HCT116 (cell line): ENCODE results near the gene OR2J1. TPM values are rescaled to one million over a fixed set of nuclear protein-coding genes. Genes with fewer than 3 reads are reported as not detected.

Experiments
- ATAC-seq: fragments of 200-7000 bp; cut with Tn5 transposase; 2 replicates; pipeline ENCODE4 v1.9.1; 2020; ENCODE audit warnings: mild to moderate bottlenecking, moderate library complexity
- BruUV-seq: library from RNA; stranded (reverse); fragments of 400-500 nt; replicated peaks from 2 replicates; lab custom pipeline; 2021; lab: Mats Ljungman, UMichigan
- CTCF ChIA-PET: fragments of 300-600 bp; sonication (Branson Sonifier 250); formaldehyde crosslinking; loops from one replicate; lab custom pipeline; 2021; ENCODE audit warnings: antibody characterized with exemption; lab: Charles Lee
- POLR2A ChIA-PET: fragments of 300-600, 350-600 bp; sonication (Branson Sonifier 250); formaldehyde crosslinking; loops from one replicate; lab custom pipeline; 2021; ENCODE audit warnings: antibody characterized with exemption; lab: Charles Lee
- RAD21 ChIA-PET, 2 experiments: fragments of 300-600 bp; sonication (Branson Sonifier 250); formaldehyde crosslinking; loops; one replicate each; lab custom pipeline; 2023; ENCODE audit warnings: low total read pairs in 2 of 2; ENCODE audit not compliant: uncharacterized antibody in 2 of 2, unreplicated experiment in 2 of 2, low non-redundant PET in 1 of 2; lab: Charles Lee
- DNase-seq: peaks from one replicate; pipeline ENCODE4 v3.0.0-alpha.2; 2010; ENCODE audit warnings: low read depth, low spot score
- H2AFZ ChIP-seq: fragments of 200-600 bp; shearing (Covaris generic), sonication (generic); 2 replicates; pipeline ENCODE4 v1.6.1; 2017; ENCODE audit warnings: low read depth, mixed run types, mixed read lengths, antibody characterized with exemption, low read length; ENCODE audit not compliant: poor library complexity, severe bottlenecking
- H3K27ac ChIP-seq: 2 replicates; pipeline ENCODE4 v1.5.1; 2012; ENCODE audit warnings: low read depth, low read length
- H3K27me3 ChIP-seq: fragments of 200-600 bp; sonication (generic); 2 replicates; pipeline ENCODE4 v1.6.1; 2016; ENCODE audit warnings: mixed run types, low read length, mixed read lengths; ENCODE audit not compliant: insufficient read depth
- H3K36me3 ChIP-seq, 2 experiments: fragments of 200-500 bp in 1 of 2; fragments of 200-600 bp in 1 of 2; sonication (Bioruptor generic) in 1 of 2; sonication (generic) in 1 of 2; 2 replicates each; pipeline versions ENCODE4 v1.5.1 to v1.6.1; 2014 to 2016; ENCODE audit warnings: low read length in 2 of 2, inconsistent platforms in 1 of 2, mixed read lengths in 1 of 2, mixed run types in 1 of 2; ENCODE audit not compliant: insufficient read depth in 2 of 2, control insufficient read depth in 1 of 2
- H3K4me1 ChIP-seq, 2 experiments: fragments of 200-600 bp in 1 of 2; sonication (generic) in 1 of 2; 2 replicates each; pipeline versions ENCODE4 v1.5.1 to v1.6.1; 2012 to 2017; ENCODE audit warnings: low read length in 2 of 2, inconsistent platforms in 1 of 2, mild to moderate bottlenecking in 1 of 2, mixed read lengths in 1 of 2, mixed run types in 1 of 2, moderate library complexity in 1 of 2; ENCODE audit not compliant: insufficient read depth in 2 of 2, control insufficient read depth in 1 of 2
- H3K4me2 ChIP-seq: fragments of 200-600 bp; sonication (generic); 2 replicates; pipeline ENCODE4 v1.6.1; 2017; ENCODE audit warnings: mixed run types, low read length, mixed read lengths
- H3K4me3 ChIP-seq, 2 experiments: fragments of 200-600 bp in 1 of 2; sonication (generic) in 1 of 2; replicated peaks in 1 of 2; 2 replicates each; pipeline ENCODE4 v1.5.1; 2011 to 2016; ENCODE audit warnings: low read length in 2 of 2, control low read depth in 1 of 2, low read depth in 1 of 2, mild to moderate bottlenecking in 1 of 2, mixed read lengths in 1 of 2, mixed run types in 1 of 2
- H3K79me2 ChIP-seq: fragments of 200-600 bp; sonication (generic); 2 replicates; pipeline ENCODE4 v1.6.1; 2017; ENCODE audit warnings: mild to moderate bottlenecking, mixed run types, low read length, moderate library complexity, mixed read lengths; ENCODE audit not compliant: insufficient read depth
- H3K9ac ChIP-seq: fragments of 200-600 bp; sonication (generic); 2 replicates; pipeline ENCODE4 v1.6.1; 2016; ENCODE audit warnings: low read length, mixed read lengths
- H3K9me2 ChIP-seq: fragments of 200-600 bp; sonication (generic), shearing (Covaris generic); 2 replicates; pipeline ENCODE4 v1.6.1; 2017; ENCODE audit warnings: mixed run types, mild to moderate bottlenecking, moderate library complexity; ENCODE audit not compliant: insufficient read depth
- H3K9me3 ChIP-seq, 2 experiments: fragments of 200-500 bp in 1 of 2; fragments of 200-600 bp in 1 of 2; sonication (Bioruptor generic) in 1 of 2; sonication (generic) in 1 of 2; 2 replicates each; pipeline ENCODE4 v1.6.1; 2014 to 2017; ENCODE audit warnings: low read length in 2 of 2, mixed read lengths in 2 of 2, inconsistent platforms in 1 of 2, low read depth in 1 of 2, mild to moderate bottlenecking in 1 of 2, mixed run types in 1 of 2, moderate library complexity in 1 of 2; ENCODE audit not compliant: control insufficient read depth in 1 of 2, insufficient read depth in 1 of 2
- H4K20me1 ChIP-seq: fragments of 200-600 bp; sonication (generic), shearing (Covaris generic); 2 replicates; pipeline ENCODE4 v1.6.1; 2017; ENCODE audit warnings: mixed run types, mild to moderate bottlenecking, moderate library complexity; ENCODE audit not compliant: insufficient read depth
- CBX3 ChIP-seq: IDR thresholded peaks from 2 replicates; pipeline ENCODE4 v1.6.1; 2012; ENCODE audit warnings: low read depth
- CEBPB ChIP-seq: IDR thresholded peaks from 2 replicates; pipeline ENCODE4 v1.6.1; 2012; ENCODE audit warnings: low read depth
- EGR1 ChIP-seq: IDR thresholded peaks from 2 replicates; pipeline ENCODE4 v1.6.1; 2012; ENCODE audit warnings: low read depth
- ELF1 ChIP-seq: IDR thresholded peaks from 2 replicates; pipeline ENCODE4 v1.6.1; 2012; ENCODE audit warnings: low read depth, borderline replicate concordance
- EZH2 ChIP-seq: fragments of 200-600 bp; sonication (generic); IDR thresholded peaks from 2 replicates; pipeline ENCODE4 v1.6.1; 2017; ENCODE audit warnings: antibody characterized with exemption, mixed run types
- EZH2phosphoT487 ChIP-seq: fragments of 200-600 bp; IDR thresholded peaks from 2 replicates; pipeline ENCODE4 v1.6.1; 2018; ENCODE audit warnings: antibody characterized with exemption, borderline replicate concordance
- FOSL1 ChIP-seq: IDR thresholded peaks from 2 replicates; pipeline ENCODE4 v1.6.1; 2012; ENCODE audit warnings: low read depth
- JUND ChIP-seq: IDR thresholded peaks from 2 replicates; pipeline ENCODE4 v1.6.1; 2012
- POLR2AphosphoS5 ChIP-seq: IDR thresholded peaks from 2 replicates; pipeline ENCODE4 v1.6.1; 2011; ENCODE audit warnings: mild to moderate bottlenecking, low read depth, low read length, moderate library complexity
- SIN3A ChIP-seq: IDR thresholded peaks from 2 replicates; pipeline ENCODE4 v1.6.1; 2012; ENCODE audit warnings: low read depth
- SP1 ChIP-seq: IDR thresholded peaks from 2 replicates; pipeline ENCODE4 v1.6.1; 2012; ENCODE audit warnings: low read depth
- SRF ChIP-seq: IDR thresholded peaks from 2 replicates; pipeline ENCODE4 v1.6.1; 2012; ENCODE audit warnings: low read depth
- YY1 ChIP-seq: IDR thresholded peaks from 2 replicates; pipeline ENCODE4 v1.6.1; 2011; ENCODE audit warnings: low read length, low read depth, moderate library complexity, mild to moderate bottlenecking; ENCODE audit not compliant: insufficient replicate concordance; ENCODE audit errors: extremely low read depth
- ZFX ChIP-seq: fragments of 450-650 bp; IDR thresholded peaks from 2 replicates; pipeline ENCODE4 v1.6.1; 2017
- ZNF274 ChIP-seq: fragments of 200-500 bp; sonication (Bioruptor generic); IDR thresholded peaks from 2 replicates; pipeline ENCODE4 v1.6.1; 2014; ENCODE audit warnings: mild to moderate bottlenecking, low read depth, low read length, inconsistent platforms
- intact Hi-C: fragments of 100-400 bp; cut with micrococcal nuclease; formaldehyde crosslinking; loops from 2 replicates; pipeline ENCODE4 v1.10.0; 2022
- total RNA-seq: library from RNA; stranded (reverse); gene quantifications from one replicate; pipeline ENCODE4 v1.2.1, GENCODE V29; 2021; ENCODE audit not compliant: unreplicated experiment
- TF ChIP-seq, protein P1 (sequence below): IDR thresholded peaks from 2 replicates; pipeline ENCODE4 v1.6.1; 2011; ENCODE audit warnings: mild to moderate bottlenecking, low read length, moderate library complexity; ENCODE audit not compliant: insufficient replicate concordance; ENCODE audit errors: extremely low read depth
- TF ChIP-seq, protein P2 (sequence below): IDR thresholded peaks from 2 replicates; pipeline ENCODE4 v1.6.1; 2012
- TF ChIP-seq, protein P3 (sequence below): IDR thresholded peaks from 2 replicates; pipeline ENCODE4 v1.6.1; 2012

The OR2J1 gene
- total RNA-seq, 1 experiment from 2014 or later, result not detected

DNA sequence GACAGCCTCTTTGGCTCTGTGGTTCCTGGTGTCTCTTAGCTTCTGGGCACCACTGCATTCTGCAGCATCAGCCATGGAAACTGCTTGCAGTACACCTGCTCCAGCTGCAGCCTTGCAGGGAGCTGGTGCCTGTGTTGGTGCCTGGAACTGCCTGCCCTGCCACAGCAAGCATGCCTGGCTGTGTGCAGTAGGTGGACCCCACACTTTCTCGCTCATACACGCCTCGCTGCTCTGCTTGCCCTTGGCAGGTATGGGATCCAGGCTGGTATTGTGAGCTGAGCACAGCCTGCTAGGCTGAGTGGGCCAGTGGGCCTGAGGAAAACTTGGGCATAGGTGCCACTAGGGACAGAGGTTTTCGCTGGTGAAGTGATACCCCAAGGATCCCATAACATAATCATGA, 31.4 kb downstream of the OR2J1 start:
- ChIA-PET RAD21 (no interaction called here), CTCF (no interaction called here)

More for the DNA sequence above, 31.4 kb downstream of the OR2J1 start:
- TF ChIP-seq EZH2phosphoT487 (no peak), ZFX (no peak), ZNF274 (no peak), ELF1 (no peak), SP1 (no peak), CEBPB (no peak), FOSL1 (no peak), EGR1 (no peak), YY1 (no peak), CBX3 (no peak), EZH2 (no peak), SIN3A (no peak), POLR2AphosphoS5 (no peak), JUND (no peak), SRF (no peak)
- TF ChIP-seq, protein P1, sequence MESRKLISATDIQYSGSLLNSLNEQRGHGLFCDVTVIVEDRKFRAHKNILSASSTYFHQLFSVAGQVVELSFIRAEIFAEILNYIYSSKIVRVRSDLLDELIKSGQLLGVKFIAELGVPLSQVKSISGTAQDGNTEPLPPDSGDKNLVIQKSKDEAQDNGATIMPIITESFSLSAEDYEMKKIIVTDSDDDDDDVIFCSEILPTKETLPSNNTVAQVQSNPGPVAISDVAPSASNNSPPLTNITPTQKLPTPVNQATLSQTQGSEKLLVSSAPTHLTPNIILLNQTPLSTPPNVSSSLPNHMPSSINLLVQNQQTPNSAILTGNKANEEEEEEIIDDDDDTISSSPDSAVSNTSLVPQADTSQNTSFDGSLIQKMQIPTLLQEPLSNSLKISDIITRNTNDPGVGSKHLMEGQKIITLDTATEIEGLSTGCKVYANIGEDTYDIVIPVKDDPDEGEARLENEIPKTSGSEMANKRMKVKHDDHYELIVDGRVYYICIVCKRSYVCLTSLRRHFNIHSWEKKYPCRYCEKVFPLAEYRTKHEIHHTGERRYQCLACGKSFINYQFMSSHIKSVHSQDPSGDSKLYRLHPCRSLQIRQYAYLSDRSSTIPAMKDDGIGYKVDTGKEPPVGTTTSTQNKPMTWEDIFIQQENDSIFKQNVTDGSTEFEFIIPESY, result no peak
- TF ChIP-seq, protein P2, sequence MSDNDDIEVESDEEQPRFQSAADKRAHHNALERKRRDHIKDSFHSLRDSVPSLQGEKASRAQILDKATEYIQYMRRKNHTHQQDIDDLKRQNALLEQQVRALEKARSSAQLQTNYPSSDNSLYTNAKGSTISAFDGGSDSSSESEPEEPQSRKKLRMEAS, result no peak
- TF ChIP-seq, protein P3, sequence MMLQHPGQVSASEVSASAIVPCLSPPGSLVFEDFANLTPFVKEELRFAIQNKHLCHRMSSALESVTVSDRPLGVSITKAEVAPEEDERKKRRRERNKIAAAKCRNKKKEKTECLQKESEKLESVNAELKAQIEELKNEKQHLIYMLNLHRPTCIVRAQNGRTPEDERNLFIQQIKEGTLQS, result no peak
- TF ChIP-seq, all 23 proteins: peak for 0
- H3K4me3 ChIP-seq, result no peak overlapping the region
- no TSS peak for BruUV-seq
- no peak overlapping the region for H2AFZ ChIP-seq
- H3K9ac ChIP-seq, result no peak overlapping the region
- H3K4me2 ChIP-seq, result no peak overlapping the region
- no peaks in the 10 kb centered on the region for H3K79me2 ChIP-seq
- H4K20me1 ChIP-seq, result no peaks in the 10 kb centered on the region
- POLR2A ChIA-PET, result interaction anchor here (0.6 kb wide), 1 partner anchor 1293 kb away, joined by 3 read pairs; no protein-coding TSS in a partner anchor
- H3K27me3 ChIP-seq, result peaks cover 4% of the 10 kb centered on the region; the same call in 1 of the 2 replicates
- no peaks in the 10 kb centered on the region for H3K9me3 ChIP-seq
- H3K36me3 ChIP-seq, result no peaks in the 10 kb centered on the region
- no peaks in the 10 kb centered on the region for H3K4me1 ChIP-seq
- peaks cover 3% of the 10 kb centered on the region; the same call in 1 of the 2 replicates for H3K9me2 ChIP-seq
- ATAC-seq, result no peak
- DNase-seq, result no peak
- H3K27ac ChIP-seq, result no peak overlapping the region
- intact Hi-C loops, result no loop called here
